ENCODE results near the gene CC2D2B. TPM values are rescaled to one million over a fixed set of nuclear protein-coding genes. Genes with fewer than 3 reads are reported as not detected.

The CC2D2B gene
- total RNA-seq, 1 donor: 0.86 TPM

DNA sequence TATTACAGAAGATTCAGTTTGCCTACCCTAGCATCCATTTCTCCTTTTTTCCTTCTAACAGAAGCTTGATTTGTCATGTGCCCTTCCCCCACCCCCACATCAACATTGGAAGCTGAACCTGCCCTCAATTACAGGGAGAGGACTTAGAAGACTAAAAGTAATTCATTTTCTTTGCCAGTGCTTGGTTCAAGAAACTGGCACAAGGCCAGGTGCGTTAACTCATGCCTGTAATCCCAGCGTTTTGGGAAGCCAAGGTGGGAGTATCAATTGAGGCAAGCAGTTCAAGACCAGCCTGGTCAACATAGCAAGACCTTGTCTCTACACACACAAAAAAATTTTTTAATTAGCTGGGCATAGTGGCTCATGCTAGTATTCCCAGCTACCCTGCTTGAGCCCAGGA, 168.2 kb downstream of the CC2D2B start:
- TF ChIP-seq, protein P1, sequence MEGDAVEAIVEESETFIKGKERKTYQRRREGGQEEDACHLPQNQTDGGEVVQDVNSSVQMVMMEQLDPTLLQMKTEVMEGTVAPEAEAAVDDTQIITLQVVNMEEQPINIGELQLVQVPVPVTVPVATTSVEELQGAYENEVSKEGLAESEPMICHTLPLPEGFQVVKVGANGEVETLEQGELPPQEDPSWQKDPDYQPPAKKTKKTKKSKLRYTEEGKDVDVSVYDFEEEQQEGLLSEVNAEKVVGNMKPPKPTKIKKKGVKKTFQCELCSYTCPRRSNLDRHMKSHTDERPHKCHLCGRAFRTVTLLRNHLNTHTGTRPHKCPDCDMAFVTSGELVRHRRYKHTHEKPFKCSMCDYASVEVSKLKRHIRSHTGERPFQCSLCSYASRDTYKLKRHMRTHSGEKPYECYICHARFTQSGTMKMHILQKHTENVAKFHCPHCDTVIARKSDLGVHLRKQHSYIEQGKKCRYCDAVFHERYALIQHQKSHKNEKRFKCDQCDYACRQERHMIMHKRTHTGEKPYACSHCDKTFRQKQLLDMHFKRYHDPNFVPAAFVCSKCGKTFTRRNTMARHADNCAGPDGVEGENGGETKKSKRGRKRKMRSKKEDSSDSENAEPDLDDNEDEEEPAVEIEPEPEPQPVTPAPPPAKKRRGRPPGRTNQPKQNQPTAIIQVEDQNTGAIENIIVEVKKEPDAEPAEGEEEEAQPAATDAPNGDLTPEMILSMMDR (IDR thresholded peaks at IDR 0.05; ENCODE audit: insufficient read depth, low read depth, low read length): no peak
- no peak for DNase-seq (ENCODE audit: low read depth)
- H3K4me3 ChIP-seq (ENCODE audit: low read depth, low read length): no peak overlapping the region

DNA sequence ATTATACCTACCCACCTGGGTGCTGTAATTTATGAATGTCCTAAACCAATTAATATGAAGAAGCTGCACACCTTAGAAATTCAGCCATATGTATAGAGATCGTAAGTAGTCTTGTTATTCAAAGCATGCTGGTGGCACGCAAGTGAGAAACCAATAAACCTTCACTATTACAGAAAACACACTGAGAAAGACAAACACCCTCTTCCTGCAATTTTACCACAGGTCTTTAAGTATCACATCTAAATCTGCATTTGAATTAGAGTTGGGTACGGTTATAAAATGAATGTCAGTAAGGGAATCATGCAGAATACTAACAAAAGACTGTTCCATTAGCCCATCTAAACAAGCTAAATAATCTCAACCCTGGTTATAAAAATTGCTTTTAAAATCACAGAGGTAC, 169.4 kb downstream of the CC2D2B start:
- TF ChIP-seq, protein P1 (IDR thresholded peaks at IDR 0.05; ENCODE audit: insufficient read depth, low read depth, low read length): no peak
- DNase-seq (ENCODE audit: low read depth): no peak
- no peak overlapping the region for H3K4me3 ChIP-seq (ENCODE audit: low read depth, low read length)

DNA sequence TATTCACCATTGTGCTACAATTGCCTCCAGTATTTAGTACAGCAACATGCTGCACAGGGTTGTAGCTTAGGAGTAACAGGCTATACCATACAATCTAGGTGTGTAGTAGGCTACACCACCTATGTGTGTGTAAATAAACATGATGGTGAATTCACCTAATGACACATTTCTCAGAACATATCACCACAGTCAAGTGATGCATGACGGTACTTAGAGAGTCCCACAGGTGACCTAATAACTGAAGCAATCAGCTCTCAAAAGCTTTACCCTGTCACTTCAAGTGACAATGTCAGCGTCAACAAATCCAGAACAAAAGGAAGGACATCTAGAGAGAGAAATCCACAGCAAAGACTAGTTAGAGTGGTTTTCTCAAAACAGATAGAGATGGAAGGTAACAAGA, 174.4 kb downstream of the CC2D2B start:
- no peak for DNase-seq (ENCODE audit: low read depth)
- TF ChIP-seq, protein P1 (IDR thresholded peaks at IDR 0.05; ENCODE audit: insufficient read depth, low read depth, low read length): no peak
- no peak overlapping the region for H3K4me3 ChIP-seq (ENCODE audit: low read depth, low read length)

Small RNA genes lying within 50 kb of the gene (small RNA-seq; reads per million reads assigned to genes)
- 0.85 reads per million for gene MIR3157

Other genes starting within 250 kb of the CC2D2B start
- gene TCTN3, start 214.0 kb upstream of the CC2D2B start, total RNA-seq: 27.4 and 39.7 TPM in 2 replicates
- gene ENTPD1, start 151.8 kb upstream of the CC2D2B start, total RNA-seq: 0.86 and 1.3 TPM in 2 replicates
- 5.8 and 7.8 TPM in 2 replicates for gene CCNJ, start 135.6 kb downstream of the CC2D2B start, total RNA-seq
- 13.5 and 19.9 TPM in 2 replicates for gene ZNF518A, start 222.3 kb downstream of the CC2D2B start, total RNA-seq

Measured in fibroblast of villous mesenchyme (primary cell).